IPS DF 19.7 (cell line): Measurements from ENCODE around the gene MTHFD2L.

Experiments
- DNase-seq: peaks from one replicate; pipeline ENCODE4 v3.0.0-alpha.2; 2013; ENCODE audit warnings: low read depth, low spot score

Gene MTHFD2L

DNA sequence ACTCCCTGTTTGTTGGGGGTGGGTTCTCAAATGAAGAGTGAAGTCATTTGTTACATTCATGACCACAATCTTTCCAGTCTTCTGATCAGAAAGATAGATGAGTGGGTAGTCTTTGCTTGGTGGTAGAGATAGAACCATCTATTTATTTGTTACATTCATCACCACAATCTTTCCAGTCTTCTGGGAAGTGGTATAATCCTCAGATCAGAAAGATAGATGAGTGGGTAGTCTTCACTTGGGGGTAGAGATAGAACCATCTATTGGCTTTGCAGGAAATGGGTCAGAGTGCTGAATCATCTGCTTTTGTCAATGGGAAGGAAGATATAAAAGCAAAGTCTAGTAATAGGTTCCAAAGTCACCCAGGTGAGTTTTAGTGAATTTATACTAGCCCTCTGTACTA is 86.1 kb downstream of the MTHFD2L start:
- DNase-seq, result no peak

DNA sequence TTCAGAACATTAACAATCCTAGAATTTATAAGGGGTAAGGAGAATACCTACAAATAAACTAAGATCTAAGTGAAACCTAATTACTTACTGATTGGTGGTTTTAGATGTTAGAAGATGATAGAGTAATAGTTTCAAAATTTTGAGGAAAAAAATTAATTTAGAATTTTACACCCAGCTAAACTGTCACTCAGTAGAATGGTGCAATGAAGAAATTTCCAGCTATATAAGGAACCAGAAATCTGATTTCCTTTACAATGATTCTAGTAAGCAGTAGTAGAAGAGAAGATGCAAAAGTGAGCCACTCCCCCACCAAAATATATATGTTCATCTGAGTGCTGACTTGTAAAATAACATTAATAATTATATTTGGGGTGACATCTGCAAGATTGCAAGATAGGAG is 95.0 kb downstream of the MTHFD2L start:
- no peak for DNase-seq

DNA sequence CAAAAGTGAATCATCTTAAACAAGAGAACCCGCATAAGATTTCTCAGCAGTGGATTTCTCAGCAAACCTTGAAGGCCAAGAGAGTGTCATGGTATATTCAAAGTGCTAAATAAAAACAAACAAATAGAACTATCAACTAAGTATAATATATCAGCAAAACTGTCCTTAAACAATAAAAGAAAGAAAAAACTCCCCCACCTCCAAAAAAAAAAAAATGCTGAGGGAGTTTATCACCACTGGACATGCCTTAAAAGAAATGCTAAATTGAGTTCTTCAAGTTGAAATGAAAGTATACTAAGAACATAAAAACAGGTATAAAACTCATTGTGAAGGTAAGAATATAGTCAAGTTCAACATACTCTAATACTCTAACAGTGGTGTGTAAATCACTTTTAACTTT is 96.5 kb downstream of the MTHFD2L start:
- DNase-seq, result no peak

DNA sequence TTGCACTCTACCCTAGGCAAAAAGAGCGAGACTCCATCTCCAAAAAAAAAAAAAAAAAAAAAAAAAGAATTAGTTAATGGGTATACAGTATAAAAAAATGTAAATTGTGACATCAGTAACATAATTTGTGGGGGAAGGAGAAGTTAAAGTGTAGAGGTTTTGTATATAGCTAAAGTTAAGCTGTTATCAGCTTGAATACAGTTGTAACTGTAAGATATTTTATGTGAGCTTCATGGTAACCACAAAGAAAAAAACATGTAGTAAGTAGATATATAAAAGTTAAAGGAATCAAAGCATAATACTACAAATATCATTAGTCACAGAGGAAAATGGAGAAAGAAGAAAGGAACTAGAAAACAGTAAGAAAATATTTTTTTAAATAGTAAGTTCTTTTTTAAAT is 97.2 kb downstream of the MTHFD2L start:
- no peak for DNase-seq

DNA sequence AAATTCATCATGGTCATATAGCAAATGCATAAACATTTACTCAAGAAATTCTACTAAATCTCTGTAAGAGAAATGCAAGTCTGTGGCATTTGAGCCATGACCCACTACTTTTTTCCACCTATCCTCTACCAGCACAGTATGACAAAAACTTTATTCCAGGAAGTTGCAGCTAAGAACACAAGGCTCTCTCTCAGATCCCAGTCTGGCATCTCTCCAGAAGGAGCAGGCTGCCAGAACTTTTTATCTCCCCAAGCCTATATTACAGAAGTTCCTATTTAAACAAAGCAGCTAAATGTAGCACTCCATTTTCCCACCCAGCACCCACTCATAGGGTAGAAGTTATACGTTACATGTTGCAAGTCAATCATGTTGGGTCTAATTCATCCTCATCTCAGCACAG is 101.0 kb downstream of the MTHFD2L start:
- DNase-seq, result no peak

DNA sequence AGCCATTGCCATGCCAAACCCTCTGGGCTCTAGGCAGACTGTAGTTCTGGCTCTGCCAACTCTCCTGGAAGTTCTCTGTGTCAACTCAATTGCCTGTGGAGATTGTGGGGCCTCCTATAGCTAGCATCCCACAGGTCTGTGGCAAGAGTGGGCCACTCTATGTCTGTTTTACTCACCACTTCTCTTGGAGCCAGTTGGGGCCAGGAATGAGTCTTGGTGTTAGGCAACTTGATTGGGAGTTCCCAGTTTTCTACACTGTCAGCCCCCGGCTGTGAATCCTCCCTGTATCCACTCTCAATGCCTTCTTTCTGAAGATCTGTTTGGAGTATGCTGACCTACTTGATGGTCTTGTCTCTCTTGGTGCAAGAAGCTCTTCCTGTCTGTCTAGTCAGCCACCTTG is 102.1 kb downstream of the MTHFD2L start:
- DNase-seq, result no peak

DNA sequence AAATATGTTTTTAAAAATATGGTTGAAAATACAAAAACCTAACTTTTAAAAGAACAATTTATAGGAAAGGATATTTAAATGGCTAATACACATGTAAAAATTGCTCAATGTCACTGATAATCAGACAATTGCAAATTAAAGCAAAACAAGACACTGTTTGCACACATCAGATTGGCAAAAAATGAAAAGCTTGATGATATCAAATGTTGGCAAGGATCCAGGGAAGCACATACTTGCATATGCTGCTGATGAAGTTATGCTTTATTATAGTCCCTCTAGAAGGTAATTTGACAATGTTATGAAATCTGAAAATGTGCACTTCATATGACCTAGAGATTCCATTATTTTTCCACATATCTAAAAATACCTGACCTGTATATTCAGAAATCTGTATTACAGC is 104.6 kb downstream of the MTHFD2L start:
- DNase-seq, result no peak

DNA sequence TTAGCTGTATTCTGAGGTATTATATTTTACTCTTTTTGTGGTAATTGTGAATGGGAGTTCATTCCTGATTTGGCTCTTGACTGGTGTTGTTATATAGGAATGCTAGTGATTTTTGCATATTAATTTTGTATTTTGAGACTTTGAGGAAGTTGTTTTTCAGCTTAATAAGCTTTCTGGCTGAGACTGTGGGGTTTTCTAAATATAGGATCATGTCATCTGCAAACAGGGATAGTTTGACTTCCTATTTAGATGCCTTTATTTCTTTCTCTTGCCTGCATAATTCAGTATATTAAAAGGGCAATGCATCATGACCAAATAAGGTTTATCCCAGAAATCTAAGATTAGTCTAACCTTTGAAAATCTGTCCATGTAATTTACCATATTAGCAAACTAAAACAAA is 105.6 kb downstream of the MTHFD2L start:
- DNase-seq, result no peak

DNA sequence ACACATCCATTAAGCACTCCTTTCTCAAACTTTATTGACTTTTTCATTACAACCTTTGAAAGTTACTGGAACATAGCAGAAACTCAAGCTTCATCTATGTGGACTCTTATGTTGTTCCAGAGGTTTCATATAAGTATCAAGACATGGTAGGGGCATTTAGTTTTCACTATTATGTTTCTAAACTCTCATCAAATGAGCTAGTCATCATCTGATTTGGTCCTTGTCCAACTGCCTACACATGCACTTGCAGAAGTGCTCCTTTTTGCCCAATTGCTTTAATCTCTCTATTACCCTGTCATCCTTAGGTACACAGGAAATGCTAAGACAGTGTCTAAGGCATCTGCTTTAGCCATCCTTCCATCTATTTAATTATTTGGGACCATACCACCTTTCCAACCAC is 108.2 kb downstream of the MTHFD2L start:
- DNase-seq, result no peak

DNA sequence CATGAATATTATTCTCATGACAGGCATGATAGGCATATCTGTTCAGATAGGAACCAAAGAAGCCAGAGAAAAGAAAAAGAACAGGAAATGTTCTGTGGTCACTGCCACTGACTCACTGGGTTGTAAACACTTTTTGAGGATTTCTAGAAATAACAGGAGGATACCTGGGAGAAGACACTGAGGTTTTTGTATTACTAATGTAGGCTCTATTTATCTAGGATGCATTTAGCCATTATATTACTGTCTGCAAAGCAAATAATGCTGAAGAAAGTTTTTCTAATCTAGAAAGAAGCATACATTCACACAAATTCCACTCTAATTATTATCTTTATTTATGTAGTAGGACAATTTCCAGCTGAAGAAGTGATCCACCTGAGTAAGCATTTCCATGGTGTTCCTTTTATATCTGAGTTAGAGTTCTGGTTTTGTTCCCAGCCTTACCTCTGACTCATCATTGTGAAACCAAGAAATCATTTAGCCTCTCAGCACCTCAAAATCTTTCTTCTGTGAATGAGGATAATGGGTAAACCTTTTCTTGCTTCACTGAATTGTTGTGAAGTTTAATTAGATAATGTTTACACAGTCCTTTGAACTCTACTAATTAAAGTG is 110.2 kb downstream of the MTHFD2L start:
- no peak for DNase-seq

DNA sequence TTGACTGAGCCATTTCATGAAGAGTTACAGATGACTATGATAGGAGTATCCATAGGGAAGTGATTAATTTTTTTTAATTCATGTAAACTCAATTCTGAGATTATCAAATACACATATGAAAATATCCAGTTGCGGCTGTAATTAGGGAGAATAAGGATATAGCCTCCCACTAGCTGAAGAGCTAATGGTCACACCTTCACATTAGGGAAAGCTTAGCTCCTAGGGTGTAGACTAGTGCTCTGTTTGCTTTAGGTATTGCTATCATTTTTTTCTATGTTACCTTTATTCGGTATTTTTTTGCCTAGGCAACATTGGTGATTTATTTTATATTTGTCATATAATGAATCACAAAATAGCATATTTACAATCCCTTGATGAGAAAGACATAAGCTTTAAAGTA is 110.7 kb downstream of the MTHFD2L start:
- DNase-seq, result no peak

DNA sequence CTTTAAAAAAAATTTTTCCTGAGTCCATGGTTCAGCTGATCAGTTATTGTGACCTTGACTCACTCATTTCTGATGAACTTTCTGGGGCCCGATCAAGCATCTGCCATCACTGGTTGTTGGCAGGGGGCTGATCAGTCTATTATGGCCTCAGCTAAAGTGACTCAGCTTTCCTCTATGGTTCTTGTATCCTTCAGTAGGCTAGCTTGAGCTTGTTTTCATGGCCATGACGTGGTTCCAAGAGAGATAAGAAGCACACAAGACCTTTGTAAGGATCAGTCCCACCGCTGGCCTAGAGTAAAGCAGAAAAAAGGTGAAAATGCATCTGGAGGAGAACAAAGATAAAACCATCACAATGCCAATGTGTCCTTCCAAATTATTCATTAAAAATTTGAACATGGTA is 120.6 kb downstream of the MTHFD2L start:
- no peak for DNase-seq

DNA sequence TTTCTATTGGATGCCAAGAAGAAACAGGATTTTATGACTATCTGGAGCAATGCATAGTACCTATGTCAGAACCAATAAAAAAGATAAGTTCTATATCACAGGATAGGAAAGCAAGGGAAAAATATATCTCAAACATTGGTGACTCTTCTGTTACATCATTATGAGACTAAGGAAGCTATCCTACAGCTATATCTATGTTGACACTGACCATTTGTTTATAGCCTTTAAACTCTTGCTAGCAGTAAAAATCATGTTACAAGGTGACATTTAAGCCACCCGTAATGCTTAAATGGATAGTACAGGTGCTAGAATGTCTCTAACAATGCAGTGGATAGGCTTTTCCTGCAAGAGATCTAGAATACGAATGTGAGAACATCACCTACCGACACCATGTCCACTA is 121.8 kb downstream of the MTHFD2L start:
- DNase-seq, result no peak

DNA sequence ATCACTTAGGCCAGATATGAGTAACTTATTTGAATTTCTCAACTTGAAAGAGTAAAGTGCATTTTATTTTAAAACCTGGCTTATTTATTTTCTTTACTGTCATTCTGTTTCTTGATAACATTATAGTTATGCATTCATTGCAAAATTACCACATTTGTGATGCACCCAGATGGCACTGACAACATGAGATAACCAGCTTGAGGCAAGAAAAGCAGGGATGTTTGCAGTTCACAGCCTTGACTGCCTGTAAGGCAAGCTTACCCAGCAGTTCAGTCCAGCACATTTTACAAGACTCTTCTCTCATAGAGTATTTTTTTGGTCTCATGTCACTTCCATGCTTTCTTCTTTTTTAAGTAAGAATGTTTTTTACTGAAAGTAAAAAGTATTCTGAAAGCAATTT is 125.0 kb downstream of the MTHFD2L start:
- DNase-seq, result no peak

DNA sequence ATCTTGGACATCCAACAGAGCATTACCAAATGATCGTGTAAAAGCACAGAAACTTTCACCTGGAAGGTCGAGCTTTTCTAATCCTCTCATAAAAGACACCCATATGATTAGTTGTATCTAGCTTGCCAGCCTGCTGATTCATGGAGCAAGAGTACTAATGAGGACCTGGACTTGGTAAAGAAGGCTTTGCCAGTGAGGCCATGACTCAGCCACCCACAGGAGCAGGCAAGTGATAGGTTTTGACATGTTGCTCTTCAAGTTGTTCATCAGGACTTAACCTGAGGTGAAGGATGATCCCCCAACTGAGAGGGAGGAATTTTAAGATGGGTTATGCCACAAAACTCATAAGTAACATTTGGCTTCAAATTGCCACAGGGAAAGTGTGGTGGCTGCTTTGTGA is 125.7 kb downstream of the MTHFD2L start:
- no peak for DNase-seq

DNA sequence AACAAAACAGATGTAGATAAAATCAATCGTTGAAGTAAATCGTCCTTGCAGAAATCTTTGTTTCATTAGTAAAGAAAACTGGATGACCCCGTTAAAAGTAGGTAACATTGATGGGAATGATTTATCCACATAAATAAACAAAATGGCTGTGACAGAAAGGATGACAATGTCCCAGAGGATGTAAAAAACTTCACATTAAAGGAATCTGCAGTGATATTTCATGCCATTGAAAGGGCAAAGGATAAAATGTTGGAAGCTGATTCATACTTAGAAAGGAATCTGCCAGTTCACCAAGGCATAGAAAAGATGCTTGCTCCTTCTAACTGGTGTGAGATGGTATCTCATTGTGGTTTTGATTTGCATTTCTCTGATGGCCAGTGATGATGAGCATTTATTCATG is 126.1 kb downstream of the MTHFD2L start:
- no peak for DNase-seq

DNA sequence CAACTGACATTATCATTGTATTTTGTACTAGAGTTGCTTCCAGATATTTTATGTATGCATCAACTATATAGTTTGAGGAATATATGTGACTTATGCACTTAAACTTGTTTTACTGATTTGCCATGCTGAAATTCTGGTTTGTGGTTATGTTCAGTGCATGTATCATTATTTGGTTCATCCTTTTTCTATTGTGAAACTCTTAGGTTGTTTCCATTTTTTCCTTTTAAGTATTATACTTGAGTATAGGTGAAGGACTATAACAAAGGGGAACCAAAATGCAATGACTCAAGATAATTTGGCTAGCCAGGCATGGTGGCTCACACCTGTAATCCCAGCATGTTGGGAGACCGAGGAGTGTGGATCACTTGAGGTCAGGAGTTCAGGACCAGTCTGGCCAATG is 129.2 kb downstream of the MTHFD2L start:
- DNase-seq, result no peak

DNA sequence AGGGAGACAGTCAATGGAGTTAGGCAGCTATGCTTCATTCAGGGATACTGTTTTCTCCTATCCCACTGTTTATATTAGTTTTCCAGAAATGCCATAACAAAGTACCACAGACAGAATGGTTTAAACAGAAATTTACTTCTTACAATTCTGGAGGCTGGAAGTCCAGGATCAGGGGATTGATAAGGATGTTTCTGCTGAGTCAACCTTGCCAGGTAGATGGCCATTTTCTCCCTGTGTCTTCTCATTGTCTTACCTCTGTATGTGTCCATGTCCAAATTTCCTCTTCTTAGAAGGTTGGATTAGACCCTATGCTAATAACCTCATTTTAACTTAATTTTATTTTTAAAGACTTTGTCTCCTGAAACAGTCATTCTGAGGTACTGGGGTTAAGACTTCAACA is 129.9 kb downstream of the MTHFD2L start:
- no peak for DNase-seq

DNA sequence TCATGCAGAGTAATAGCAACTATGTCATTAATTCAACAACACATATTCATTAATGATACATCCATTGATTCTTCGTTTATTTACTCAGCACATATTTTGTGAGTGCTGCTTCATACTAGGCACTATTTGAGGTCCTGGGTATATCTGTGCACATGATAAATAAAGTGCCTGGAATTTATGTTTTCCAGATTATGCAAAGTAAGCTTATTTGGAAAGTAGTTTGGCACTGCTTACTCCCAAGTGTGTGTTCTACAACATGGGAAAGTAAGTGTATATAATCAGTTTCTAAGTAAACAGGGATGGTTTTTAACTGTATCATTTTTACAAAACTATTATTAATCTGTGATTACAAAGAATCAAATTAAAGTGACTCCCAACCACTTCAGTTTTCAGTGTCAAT is 133.6 kb downstream of the MTHFD2L start:
- no peak for DNase-seq

DNA sequence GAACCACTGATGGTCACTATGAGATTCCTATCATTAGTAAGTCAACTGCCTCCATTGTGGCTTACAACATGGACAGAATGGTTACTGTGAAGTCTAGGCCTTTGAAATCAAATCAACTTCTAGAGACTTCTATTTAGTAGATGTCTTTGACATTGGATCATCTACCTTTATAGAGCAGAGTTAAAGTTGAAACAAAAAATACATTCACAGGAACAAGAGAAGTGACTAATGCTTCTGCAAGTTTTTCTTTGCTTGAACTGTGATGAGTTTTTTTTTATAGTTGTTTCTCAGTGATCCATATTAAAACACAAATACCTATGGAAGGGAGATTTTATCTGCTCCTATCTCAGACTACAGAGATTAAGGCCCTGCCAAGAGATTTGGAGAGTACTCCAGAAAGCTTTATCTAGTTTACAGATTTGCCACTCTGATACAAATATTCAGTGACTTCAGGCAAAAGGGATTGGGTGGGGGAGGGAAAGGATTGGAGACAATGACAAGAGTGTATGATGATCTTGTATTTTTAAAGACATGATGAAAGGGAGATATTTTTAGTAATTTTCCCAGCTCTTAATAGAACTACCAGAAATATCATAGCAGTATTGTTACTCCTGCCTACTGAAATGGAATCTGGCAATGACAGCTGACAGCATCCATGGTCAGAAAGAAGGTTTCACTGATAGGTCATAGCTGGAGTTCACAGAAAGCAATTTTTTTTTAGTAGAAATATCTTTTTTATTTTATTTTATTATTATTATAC is 134.4 kb downstream of the MTHFD2L start:
- DNase-seq, result no peak

DNA sequence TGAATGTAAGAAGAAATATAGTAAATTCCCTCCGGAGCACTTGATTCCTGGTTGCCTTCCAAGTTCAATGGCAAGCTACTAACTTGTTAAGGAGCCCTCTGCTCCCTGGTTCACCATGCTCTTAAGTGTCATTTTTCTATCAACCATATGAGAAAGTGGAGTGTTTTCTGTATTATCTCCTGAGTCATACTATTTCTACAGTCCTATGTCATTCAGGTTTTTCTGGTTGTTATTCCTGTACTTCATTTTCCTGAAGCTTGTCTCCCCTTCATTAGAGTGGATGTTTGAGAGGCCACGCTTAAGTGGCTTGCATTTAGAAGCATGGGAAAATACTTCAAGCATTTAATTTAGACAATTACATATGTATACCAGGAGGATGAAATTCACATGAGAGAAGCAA is 135.6 kb downstream of the MTHFD2L start:
- DNase-seq, result no peak

DNA sequence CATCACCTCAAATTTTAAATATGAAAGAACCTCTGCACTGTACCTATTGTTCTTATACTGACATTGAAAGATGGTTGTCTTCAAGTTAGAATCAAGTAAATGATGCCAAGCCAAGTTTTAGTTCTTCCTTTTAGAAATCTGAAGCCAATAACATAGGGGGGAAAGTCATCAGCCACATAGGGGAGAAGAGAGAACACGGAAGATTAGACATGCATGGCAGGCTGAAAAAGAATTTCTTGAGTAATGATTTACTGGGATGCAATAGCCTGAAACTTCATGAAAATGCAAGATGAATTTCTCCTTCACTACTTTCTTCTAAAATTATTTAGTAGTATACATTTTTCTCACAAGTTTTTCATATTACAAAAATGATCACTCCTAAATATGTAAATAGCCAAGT is 136.8 kb downstream of the MTHFD2L start:
- no peak for DNase-seq

DNA sequence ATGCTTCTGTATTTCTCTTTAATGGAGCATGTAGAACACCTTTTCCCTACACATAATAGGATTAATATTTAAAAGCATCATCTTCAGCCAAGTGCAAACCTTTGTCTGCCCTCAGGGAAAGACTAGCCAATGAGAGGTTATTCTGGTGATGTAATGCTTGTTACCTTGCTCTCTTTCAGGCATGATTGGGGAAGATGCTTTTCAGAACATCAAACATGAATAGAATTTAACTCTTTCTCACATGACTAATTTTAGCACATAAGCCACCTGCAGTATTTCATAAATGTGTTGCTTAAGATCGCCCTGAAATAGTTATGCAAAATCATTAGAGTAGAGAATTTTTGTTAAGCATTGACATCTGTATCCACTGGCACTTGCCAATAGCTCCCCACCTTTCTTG is 139.6 kb downstream of the MTHFD2L start:
- no peak for DNase-seq

DNA sequence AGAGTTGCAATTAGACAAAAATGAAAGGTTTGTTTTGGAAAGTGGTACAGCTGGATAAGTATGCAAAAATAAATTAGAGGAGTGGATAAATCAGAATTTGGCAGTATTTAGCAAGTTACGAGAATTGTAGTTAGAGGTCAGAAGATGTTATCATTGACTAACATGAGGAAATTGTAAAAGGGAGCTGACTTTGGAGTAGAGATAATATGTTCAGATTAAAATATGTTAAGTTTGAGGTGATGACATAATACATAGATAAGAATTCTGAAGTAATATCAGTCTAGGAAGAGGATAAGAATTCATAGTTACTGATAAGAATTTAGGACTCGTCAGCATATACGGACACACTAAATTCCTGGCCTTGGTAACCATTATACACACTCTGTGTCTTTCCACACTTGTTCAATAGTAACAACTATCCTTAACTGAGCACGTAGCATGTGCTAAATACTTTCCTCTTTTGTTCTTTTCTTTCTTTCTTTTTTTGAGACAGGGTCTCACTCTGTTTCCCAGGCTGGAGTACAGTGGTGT is 146.2 kb downstream of the MTHFD2L start:
- DNase-seq, result no peak
